Activated CD8-positive, alpha-beta memory T cell treated with anti-CD3 and anti-CD28 coated beads for 36 hours (primary cell): ENCODE results near the gene RETREG2. TPM values are rescaled to one million over a fixed set of nuclear protein-coding genes. Genes with fewer than 3 reads are reported as not detected.

Experiments used
- CTCF ChIA-PET: fragments of 350-600 bp; sonication (Branson Sonifier 250); formaldehyde crosslinking; loops from one replicate; lab custom pipeline; 2021; ENCODE audit warnings: antibody characterized with exemption; lab: Charles Lee
- POLR2A ChIA-PET: fragments of 350-600 bp; sonication (Branson Sonifier 250); formaldehyde crosslinking; loops from one replicate; lab custom pipeline; 2021; ENCODE audit warnings: antibody characterized with exemption; lab: Charles Lee
- total RNA-seq, 2 experiments: library from RNA; stranded (reverse); gene quantifications; one replicate each; pipeline ENCODE4 v1.2.3, GENCODE V29; 2021

The RETREG2 gene
- total RNA-seq, 2 experiments from 2014 or later, result 68.3 to 69.1 TPM

DNA sequence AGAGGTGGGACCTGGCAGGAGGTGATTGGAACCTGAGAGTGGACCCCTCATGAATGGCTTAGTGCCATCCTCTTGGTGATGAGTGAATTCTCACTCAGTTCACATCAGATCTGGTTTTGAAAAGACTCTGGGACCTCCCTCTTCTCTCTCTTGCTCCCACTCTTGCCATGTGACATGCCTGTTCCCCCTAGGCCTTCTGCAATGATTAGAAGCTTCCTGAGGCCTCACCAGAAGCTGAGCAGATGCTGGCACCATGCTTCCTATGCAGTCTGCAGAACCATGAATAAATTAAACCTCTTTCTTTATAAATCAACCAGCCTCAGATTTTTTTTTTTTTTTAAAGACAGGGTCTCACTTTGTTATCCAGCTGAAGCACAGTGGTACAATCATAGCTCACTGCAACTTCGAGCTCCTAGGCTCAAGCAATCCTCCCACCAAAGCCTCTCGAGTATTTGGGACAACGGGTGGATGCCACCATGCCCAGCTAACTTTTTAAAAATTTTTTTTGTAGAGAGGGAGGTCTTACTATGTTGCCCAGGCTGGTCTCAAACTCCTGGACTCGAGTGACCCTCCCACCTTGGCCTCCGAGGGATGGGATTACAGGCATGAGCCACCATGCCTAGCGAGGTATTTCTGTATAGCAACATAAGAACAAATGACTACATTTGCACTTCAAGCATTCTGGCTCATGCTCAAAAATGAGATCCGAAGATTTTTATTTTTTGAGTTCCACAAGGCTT lies 26.5 kb downstream of the RETREG2 start:
- ChIA-PET CTCF (interaction anchor here (2.2 kb wide), 1 partner anchor 90 kb away, joined by 6 read pairs; no protein-coding TSS in a partner anchor), POLR2A (interaction anchor here (0.7 kb wide), 2 partner anchors 49 to 638 kb away, joined by 4 to 5 read pairs; partner anchors contain the start of gene TUBA4A)

DNA sequence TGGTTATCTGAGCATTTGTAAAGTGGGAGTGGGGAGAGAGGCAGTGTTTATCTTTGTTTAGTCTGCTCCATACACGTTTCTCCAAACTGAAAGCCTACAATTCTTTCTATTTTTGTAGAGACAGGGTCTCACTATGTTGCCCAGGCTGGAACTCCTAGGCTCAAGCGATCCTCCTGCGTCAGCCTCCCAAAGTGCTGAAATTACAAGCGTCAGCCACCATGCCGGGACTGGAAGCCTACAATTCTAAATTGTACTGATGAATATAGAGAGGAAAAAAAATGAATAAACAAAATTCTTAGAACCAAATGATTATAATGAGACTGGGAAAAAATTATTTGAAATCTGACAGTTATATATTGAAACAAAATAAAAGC lies 27.1 kb downstream of the RETREG2 start:
- POLR2A ChIA-PET, result interaction anchor here (0.7 to 2.9 kb wide), 3 partner anchors 16 to 49 kb away, joined by 4 to 18 read pairs (median 4); partner anchors contain the start of genes ANKZF1, ATG9A and TUBA4A
- CTCF ChIA-PET, result interaction anchor here (1.4 kb wide), 1 partner anchor 28 kb away, joined by 7 read pairs; the partner anchor contains the start of gene CNPPD1

DNA sequence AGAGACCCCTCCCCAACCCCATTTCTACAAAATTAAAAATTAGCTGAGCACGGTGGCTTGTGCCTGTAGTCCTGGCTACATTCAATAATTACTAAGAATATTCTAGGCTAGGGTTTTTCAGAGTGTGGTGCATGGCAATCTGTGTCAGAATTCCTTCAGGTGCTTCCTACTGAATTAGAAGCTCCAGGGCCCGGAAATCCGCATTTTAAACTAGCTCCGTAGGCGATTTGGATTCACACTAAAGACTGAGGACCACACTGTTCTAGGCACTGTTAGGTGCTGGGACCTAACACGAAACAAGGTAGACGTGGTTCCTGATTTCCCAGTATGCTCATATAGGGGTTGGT lies 27.9 kb downstream of the RETREG2 start:
- ChIA-PET CTCF (interaction anchor here (0.6 to 1.4 kb wide), 9 partner anchors 12 to 147 kb away, joined by 3 to 7 read pairs (median 4); partner anchors contain the start of genes CNPPD1 and SLC23A3), POLR2A (interaction anchor here (0.6 to 2.9 kb wide), 16 partner anchors 13 to 213 kb away, joined by 3 to 18 read pairs (median 6); partner anchors contain the start of genes ABCB6, ANKZF1, ATG9A and CNPPD1)

DNA sequence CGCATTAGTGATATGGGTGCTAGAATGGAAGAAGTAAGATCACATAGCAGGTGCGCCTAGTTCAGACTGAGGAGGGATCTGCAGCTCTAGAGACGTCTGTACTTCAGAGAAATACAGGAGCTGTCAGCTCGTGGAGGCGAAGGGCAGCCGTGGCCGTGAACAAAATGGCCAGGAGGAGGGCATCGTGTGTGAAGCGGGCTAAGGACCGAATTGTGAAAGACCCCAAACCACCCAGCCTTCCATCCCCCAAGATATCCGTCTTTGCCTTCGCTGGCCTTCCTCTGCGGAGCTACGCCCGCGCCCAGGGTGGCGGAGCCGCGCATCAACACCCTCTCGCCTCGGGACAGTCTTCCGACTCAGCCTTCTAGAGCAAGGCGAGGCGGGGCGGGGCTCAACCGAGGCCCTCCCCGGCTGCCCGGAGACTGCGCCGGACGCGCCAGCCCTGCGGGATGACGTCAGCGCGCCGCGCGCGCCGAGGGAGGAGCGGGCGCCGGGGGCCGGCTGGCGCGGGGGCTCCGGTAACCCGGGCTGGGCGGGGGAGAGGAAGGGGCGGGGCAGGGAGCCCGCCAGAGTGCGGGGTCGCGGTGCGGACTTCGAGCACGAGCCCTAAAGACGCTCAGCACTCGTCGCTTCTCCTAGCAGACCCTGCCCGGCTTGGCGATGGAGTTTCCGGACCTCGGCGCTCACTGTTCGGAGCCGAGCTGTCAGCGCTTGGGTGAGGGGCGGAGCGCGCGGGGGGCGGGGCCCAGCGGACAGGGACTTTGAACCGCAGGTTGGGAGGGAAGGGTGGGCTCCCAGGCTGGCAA lies 28.5 kb downstream of the RETREG2 start, which contains the start of gene ZFAND2B:
Gene ZFAND2B, plus strand, starts transcription at position 455 of the 806 bp plus-strand sequence. Its CDS starts 206 bp downstream, at position 661.
- ChIA-PET POLR2A (interaction anchor here (0.6 to 2.9 kb wide), 17 partner anchors 12 to 213 kb away, joined by 3 to 18 read pairs (median 6); partner anchors contain the start of genes ABCB6, ANKZF1, ATG9A and CNPPD1), CTCF (interaction anchor here (0.6 to 1.4 kb wide), 10 partner anchors 11 to 148 kb away, joined by 3 to 7 read pairs (median 4); partner anchors contain the start of genes CNPPD1 and SLC23A3)

DNA sequence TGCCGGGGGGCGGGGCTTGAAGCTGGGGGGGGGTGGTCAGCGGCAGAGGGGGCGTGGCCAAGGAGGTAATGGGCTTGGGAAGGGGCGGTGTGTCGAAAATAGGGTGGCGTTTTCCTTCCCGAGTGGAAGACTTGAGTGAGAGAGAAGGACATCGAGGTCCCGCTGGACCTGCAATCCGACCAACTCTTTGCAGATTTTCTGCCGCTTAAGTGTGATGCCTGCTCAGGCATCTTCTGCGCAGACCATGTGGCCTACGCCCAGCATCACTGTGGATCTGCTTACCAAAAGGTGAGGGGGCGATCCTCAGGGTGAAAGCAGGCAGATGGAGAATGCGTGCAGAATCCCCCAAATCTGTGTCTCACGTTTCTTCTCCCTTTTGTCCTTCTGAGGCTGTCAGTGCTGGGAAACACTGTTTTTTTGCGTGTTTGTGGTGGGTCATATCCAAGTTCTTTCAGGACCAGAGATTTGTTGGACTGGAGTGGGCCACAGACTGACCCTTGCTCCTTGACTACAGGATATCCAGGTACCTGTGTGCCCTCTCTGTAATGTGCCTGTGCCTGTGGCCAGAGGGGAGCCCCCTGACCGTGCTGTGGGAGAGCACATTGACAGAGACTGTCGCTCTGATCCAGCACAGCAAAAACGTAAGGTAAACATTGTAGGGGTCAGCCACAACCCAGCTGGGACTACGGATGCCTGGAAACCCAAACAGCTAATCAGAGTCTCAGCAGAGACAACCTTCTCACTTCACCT lies 29.2 kb downstream of the RETREG2 start:
- ChIA-PET POLR2A (interaction anchor here (0.6 to 2.9 kb wide), 11 partner anchors 11 to 47 kb away, joined by 3 to 18 read pairs (median 7); partner anchors contain the start of genes ABCB6, ANKZF1, ATG9A and CNPPD1), CTCF (interaction anchor here (1.1 to 1.9 kb wide), 4 partner anchors 10 to 88 kb away, joined by 5 to 9 read pairs (median 7); no protein-coding TSS in a partner anchor)

DNA sequence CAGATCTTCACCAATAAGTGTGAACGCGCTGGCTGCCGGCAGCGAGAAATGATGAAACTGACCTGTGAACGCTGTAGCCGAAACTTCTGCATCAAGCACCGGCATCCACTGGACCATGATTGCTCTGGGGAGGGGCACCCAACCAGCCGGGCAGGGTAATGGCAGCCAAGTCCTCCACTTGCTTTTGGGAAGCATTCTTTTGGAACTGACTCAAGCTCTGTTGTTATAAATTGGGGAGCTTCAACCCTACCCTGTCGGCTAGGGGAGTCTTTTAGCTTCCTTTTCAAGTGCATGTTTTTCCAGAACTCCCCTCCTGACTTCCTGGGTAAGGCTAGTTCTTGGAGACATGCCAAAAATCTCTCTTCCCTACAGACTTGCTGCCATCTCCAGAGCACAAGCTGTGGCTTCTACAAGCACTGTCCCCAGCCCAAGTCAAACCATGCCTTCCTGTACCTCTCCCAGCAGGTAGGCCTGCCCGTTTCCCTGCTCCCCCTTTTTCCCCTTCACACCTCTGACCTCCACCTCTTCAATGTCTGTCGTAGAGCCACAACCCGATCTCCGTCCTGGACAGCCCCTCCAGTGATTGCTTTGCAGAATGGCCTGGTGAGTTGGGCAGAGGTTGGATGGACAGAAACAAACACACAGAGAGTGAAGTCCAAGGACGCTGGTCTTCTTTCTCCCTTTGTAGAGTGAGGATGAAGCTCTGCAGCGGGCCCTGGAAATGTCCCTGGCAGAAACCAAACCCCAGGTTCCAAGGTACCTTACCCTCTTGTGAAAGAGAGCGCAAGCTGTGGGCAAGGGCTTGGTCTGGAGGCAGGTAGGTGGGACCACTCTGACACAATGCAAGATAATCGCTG lies 30.0 kb downstream of the RETREG2 start:
- POLR2A ChIA-PET, result interaction anchor here (0.6 to 2.9 kb wide), 5 partner anchors 8 to 33 kb away, joined by 4 to 18 read pairs (median 7); partner anchors contain the start of genes ABCB6, ANKZF1, ATG9A and CNPPD1
- CTCF ChIA-PET, result interaction anchor here (0.6 to 1.9 kb wide), 4 partner anchors 9 to 48 kb away, joined by 3 to 9 read pairs (median 6); partner anchors contain the start of gene NHEJ1

DNA sequence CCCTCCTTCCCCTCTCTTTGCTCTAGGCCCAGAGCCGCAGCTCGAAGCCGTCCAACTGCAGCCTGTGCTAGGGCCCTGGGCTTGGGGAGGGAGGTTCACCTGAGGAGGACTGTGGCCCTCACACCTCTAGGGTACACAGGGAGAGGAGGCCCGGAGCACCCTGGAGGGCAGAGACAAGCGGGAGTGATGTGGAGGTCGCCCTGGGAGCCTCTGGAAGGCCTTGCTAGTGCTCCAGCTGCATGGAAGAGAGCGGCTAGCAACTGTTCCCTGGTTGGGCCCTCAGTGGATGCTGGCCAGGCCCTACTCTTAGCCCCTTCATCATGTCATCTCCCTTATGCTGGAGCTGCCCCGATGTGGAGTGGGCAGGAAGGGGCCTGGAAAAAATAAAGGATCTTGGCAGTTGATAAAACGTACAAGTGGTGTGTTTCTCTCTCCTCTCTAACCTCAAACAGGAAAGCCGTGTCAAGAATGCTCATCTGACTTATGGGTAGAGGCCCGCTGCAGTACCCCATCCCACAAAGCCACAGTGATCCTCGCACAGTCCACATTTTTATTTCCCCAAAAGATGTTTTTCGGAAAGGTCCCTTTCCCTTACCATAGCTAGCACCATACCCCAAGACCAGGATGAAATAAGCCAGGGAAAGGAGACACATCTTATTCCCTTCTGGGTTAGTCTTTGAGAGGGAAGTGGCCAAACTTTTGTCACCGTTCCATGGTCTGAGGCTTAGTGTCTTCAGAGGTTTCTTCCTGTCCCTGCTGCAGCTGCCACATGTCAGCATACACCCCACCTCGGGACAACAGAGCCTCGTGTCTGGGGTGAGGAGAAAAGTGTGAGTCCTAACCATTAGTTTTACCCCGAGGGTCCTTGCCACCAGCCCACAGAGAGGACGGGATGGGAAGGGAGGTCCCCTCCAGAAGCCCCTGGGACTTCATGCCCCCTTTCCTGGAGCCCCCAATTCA lies 31.4 kb downstream of the RETREG2 start:
- ChIA-PET POLR2A (interaction anchor here (0.6 to 2.3 kb wide), 6 partner anchors 9 to 317 kb away, joined by 4 to 7 read pairs (median 4); partner anchors contain the start of gene ABCB6), CTCF (interaction anchor here (0.9 to 1.9 kb wide), 3 partner anchors 8 to 49 kb away, joined by 5 to 9 read pairs (median 7); partner anchors contain the start of gene NHEJ1)

DNA sequence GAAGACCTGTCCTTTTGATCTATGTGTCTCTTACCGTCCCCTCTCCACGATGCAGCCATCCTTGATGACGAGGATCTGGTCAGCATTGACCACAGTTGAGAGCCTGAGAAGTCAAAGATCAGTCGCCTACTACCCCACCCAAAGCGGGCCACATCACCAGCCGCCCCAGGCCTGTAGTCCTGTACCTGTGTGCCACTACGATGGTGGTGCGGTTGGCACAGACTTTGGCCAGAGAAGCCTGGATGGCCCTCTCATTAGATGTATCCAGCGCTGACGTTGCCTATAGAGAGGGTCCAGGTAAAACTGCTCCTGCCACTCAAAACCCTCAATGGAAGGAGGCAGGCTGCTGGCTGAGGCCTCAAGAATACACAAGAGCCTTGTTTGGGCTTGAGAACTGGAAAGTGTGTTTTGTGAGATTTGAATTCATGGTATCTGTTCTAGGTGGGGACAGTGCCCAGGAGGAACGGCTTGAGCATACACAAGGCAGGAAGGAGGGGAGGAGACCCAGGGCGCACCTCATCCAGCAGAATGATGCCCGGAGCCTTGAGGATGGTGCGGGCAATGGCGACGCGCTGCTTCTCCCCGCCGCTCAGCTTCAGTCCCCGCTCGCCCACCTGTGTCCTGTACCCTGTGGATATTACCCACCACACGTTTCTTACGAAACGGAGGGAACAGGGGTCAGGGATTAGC lies 32.3 kb downstream of the RETREG2 start:
- POLR2A ChIA-PET, result interaction anchor here (0.6 to 1.0 kb wide), 2 partner anchors 40 to 173 kb away, joined by 3 to 4 read pairs; no protein-coding TSS in a partner anchor

DNA sequence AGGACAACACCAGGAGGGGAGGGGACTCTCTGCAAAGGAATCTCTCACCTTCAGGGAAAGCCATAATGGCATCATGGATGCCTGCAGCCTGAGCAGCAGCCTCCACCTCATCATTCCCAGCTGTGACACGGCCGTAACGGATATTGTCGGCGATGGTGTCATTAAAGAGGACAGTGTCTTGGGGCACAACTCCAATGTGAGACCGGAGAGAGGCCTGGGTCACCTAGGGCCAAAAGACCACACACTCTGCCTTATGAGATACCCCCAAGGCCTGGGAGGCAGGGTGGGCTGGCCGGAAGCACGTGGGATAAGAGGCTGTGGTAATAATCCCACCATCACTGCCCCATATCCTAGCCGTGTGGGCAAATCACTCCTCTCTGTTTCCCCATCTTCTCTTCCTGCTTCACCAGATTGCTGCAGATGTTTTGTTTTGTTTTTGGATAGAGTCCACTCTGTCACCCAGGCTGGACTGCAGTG lies 32.8 kb downstream of the RETREG2 start:
- CTCF ChIA-PET, result interaction anchor here (0.7 to 2.5 kb wide), 14 partner anchors 10 to 361 kb away, joined by 3 to 9 read pairs (median 3); partner anchors contain the start of genes OBSL1 and SLC23A3
- POLR2A ChIA-PET, result interaction anchor here (0.6 to 1.4 kb wide), 4 partner anchors 34 to 67 kb away, joined by 3 to 4 read pairs (median 4); partner anchors contain the start of genes GLB1L, NHEJ1 and STK16

More for the DNA sequence above, 32.3 kb downstream of the RETREG2 start:
- CTCF ChIA-PET, result interaction anchor here (0.7 to 1.5 kb wide), 2 partner anchors 180 to 230 kb away, joined by 3 to 4 read pairs; no protein-coding TSS in a partner anchor

DNA sequence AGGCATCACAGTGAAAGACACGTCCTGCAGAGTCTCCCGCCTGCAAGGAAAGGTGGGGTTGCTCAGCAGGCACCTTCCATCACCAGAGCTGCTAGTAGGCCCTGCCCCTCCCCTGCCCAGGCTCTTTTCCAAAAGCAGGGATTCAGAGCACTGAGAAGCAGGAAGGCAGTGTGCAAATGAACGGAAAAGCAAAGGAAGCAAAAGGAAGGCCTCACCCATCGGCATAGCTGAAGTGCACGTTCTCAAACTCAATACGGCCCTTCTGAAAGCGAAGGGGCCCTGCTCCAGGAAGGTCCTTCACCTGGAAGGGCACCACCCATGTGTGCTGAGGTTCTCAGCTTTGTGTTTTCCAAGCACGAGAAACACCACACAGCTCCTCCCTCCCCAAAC lies 34.9 kb downstream of the RETREG2 start:
- ChIA-PET POLR2A (no interaction called here), CTCF (interaction anchor here (0.6 to 2.5 kb wide), 5 partner anchors 15 to 82 kb away, joined by 3 to 9 read pairs (median 5); no protein-coding TSS in a partner anchor)

DNA sequence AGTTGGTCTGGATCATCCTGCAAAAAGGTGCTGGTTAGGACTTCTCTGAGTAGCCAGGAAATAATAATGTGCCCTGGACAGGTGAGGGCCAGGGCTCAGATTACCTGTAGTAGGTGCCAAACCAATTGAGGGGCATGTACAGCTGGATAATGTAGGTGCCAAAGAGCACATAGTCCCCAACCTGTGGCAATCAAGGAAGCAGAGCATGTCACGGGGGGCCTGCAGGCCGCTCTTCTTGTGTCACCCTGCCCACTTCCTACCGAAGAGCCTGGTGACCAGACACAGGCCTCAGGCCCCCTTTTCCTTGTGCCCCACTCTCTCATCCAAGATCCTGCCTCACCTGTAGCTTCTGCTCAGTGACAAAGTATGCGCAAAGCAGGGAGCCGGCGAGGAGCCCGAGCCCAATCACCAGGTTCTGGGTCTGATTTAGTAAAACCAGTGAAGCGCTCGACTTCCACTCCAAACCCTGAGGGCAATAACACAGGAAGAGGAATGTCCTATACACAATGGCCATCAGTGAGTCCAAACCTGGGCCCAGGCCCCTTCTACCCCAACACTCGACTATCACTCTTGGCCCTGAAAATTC lies 35.5 kb downstream of the RETREG2 start:
- POLR2A ChIA-PET, result no interaction called here

DNA sequence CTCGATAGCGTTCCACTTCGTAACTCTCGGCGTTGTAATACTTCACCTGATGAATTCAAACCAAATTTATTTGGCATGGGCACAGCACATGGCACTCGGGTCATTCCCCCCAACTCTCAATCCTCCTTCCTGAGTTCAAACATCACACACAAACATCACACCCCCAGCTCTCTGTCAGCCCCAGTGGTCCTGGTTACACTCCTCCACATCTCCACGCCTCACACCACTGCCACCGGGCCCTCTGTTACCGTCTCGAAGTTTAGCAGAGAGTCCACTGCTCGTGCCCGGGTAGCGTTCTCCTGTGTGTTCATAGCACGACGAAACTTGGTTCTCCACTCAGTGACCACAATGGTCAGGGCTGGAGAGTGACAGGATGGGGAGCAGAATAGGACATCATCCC lies 36.1 kb downstream of the RETREG2 start:
- ChIA-PET POLR2A (interaction anchor here (0.8 kb wide), 1 partner anchor 15 kb away, joined by 3 read pairs; no protein-coding TSS in a partner anchor), CTCF (interaction anchor here (0.7 kb wide), 1 partner anchor 38 kb away, joined by 3 read pairs; no protein-coding TSS in a partner anchor)

More for the DNA sequence above, 35.5 kb downstream of the RETREG2 start:
- CTCF ChIA-PET, result interaction anchor here (0.6 to 2.5 kb wide), 5 partner anchors 15 to 81 kb away, joined by 3 to 9 read pairs (median 5); no protein-coding TSS in a partner anchor

DNA sequence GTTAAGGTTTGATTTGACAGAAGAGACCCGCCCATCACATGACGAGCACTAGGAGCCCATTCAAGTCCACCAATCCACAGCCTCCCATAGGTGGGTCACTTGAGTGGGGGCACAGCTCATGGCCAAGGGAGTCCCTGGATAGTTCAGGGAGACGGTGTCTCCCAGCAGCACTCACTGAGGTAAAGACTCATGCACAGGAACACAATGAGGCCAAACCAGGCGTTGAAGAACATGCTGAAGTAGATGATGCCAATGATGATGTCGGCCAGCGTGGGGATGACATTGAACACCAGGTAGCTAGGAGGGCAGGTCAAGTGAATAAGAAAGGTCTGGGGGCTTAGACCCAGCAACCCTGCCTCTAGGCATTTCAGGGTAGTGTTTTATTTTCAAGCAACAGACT lies 36.7 kb downstream of the RETREG2 start:
- ChIA-PET POLR2A (interaction anchor here (0.6 to 0.8 kb wide), 2 partner anchors 14 to 38 kb away, joined by 3 to 10 read pairs; partner anchors contain the start of gene TUBA4B), CTCF (interaction anchor here (0.7 kb wide), 1 partner anchor 39 kb away, joined by 3 read pairs; no protein-coding TSS in a partner anchor)
